ENCODE measurements around the gene HMOX1.
"Not testable (repeated sequence)": the region's sequence is repeated elsewhere in the genome, so short reads cannot be mapped to it uniquely, and the experiment has no call there.

HMOX1 gene

DNA sequence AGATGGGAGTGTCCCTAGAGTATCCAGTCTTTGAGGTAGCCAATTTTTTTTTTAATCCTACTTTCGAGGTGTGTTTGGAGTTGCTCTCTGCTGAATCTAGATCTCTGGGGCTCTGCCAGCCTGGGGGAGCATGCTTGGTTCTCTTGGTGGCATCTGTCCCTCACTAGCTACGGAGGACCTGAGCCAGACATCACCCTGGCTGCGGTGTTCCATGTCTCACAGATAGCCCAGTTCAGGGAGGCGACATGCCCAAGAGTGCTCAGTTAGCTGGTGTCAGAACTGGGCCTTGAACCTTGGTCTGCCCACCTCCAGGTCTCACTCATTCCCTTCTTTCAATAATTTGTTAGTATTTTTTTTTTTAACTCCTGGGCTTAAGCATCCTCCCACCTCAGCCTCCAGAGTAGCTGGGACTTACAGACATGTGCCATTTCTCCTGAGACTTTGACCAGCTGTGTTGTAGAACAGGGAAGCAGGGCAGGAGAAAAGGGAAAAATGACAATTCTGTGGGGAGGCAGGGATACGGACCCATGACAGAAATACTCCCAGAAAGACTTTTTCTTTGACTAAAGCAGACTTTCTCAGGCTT, 621 bp downstream of the HMOX1 start:
- DNase-seq, result no peak

GRCh38 chr22:35383679-35384071, 2.8 kb downstream of the HMOX1 start:
- no peak for DNase-seq

GRCh38 chr22:35384527-35384926, 3.6 kb downstream of the HMOX1 start:
- DNase-seq, result no peak

DNA sequence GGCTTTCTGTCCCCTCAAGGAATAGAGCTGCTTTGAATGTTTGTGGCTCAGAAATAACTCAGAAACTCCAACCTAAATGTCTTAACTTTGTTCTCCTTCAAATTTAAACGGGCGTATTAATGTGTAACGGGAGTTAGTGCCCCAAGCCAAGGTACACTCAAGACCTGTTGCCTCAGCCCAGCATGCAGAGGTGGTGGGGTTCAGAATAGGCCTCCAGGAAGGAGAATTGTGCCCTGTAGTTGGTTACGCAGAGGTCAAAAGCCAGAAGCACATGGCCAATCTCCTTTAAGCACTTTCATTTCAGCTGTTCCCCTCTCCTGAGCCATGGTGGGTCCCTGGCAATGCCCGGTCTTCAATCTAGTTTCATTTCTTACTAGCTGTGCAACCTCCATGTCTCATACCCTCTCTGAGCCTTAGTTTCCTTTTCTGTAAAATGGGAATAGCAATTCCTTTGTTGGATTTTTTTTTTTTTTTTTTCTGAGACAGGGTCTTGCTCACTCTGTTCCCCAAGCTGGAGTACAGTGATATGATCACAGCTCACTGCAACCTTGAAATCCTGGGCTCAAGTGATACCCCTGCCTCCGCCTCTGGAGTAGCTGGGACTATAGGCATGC, 4.2 kb downstream of the HMOX1 start:
- DNase-seq, result no peak

DNA sequence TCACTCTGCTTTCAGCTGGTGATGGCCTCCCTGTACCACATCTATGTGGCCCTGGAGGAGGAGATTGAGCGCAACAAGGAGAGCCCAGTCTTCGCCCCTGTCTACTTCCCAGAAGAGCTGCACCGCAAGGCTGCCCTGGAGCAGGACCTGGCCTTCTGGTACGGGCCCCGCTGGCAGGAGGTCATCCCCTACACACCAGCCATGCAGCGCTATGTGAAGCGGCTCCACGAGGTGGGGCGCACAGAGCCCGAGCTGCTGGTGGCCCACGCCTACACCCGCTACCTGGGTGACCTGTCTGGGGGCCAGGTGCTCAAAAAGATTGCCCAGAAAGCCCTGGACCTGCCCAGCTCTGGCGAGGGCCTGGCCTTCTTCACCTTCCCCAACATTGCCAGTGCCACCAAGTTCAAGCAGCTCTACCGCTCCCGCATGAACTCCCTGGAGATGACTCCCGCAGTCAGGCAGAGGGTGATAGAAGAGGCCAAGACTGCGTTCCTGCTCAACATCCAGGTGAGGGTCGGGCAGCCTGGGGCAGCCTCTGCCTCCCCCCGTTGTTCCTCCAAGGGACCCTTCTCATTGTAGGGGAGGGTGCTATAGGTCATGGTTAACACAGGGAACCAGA, 5.9 kb downstream of the HMOX1 start:
- DNase-seq, result no peak

GRCh38 chr22:35390933-35391332, 10.0 kb downstream of the HMOX1 start:
- DNase-seq, result no peak

GRCh38 chr22:35392357-35392756, 11.5 kb downstream of the HMOX1 start:
- DNase-seq, result no peak

- DNase-seq, result no peak
Observed at GRCh38 chr22:35393116-35394010, 12.5 kb downstream of the HMOX1 start.

GRCh38 chr22:35394011-35394312, 13.1 kb downstream of the HMOX1 start:
- no peak for DNase-seq

GRCh38 chr22:35394810-35395563, 14.1 kb downstream of the HMOX1 start:
- DNase-seq, result no peak

GRCh38 chr22:35396622-35397021, 15.7 kb downstream of the HMOX1 start:
- not testable (repeated sequence) for DNase-seq

GRCh38 chr22:35397095-35397904, 16.4 kb downstream of the HMOX1 start:
- DNase-seq, result no peak

- DNase-seq, result no peak
Observed at GRCh38 chr22:35398591-35398973, 17.7 kb downstream of the HMOX1 start.

DNA sequence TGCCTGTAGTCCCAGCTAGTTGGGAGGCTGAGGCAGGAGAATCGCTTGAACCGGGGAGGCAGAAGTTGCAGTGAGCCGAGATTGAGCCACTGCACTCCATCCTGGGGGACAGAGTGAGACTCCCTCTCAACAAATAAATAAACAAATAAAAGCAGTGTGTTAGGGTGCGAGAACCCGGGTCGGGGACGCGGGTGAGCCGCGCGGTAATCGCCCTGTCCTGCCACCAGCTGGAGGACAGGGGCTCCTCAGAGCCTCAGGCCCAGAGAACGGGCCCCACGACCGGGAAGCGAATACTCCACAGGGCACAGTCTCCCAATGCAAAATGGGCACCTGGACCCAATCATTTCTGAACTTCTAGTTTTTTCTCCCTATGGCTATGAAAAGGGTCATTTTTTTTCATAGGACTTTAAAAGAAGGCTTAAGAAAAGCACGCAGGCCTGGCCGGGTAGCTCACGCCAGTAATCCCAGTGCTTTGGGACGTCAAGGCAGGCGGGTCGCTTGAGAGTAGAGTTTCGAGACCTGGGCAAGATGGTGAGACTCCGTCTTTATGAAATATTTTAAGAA, 18.3 kb downstream of the HMOX1 start:
- DNase-seq, result no peak

DNA sequence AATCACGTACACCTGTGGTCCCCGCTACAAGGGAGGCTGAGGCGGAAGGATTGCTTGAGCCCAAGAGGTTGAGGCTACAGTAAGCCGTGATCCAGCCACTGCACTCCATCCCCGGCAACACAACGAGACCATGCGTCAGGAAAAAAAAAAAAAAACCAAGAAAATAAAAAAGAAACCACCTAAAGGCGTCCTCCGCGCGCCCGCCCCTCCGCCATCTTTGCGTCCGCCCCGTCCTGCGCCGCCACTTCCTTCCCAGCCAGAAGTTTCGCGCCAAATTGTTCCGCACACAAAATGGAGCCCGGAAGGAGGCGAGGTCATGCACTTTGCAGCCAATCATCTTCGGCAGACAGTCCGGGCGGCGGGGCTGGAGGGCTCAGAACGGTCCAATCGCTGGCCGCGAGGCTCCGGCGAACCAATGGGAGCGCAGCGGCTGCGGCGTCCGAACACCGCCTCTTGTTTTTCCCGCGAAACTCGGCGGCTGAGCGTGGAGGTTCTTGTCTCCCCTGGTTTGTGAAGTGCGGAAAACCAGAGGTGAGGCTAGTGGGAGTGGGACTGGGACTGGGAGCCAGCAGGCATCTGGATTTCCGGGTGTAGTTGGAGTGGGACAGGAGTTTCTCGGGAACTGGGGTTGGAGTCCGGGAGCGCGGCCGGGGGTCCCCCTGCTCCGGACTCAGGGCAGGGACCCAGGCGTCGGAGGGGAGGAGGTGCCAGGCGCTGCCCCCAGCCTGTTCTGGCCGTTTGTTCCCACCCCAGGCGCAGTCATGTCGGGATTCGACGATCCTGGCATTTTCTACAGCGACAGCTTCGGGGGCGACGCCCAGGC, 19.0 kb downstream of the HMOX1 start, which contains the start of gene MCM5:
Gene MCM5, plus strand, starts transcription at position 463 of the 823 bp plus-strand sequence. Its CDS starts 299 bp downstream, at position 762.
- peak; percentile 69 for DNase-seq

- no peak for DNase-seq
Observed at GRCh38 chr22:35400501-35400790, 19.6 kb downstream of the HMOX1 start.

GRCh38 chr22:35401863-35402262, 21.0 kb downstream of the HMOX1 start:
- no peak for DNase-seq

DNA sequence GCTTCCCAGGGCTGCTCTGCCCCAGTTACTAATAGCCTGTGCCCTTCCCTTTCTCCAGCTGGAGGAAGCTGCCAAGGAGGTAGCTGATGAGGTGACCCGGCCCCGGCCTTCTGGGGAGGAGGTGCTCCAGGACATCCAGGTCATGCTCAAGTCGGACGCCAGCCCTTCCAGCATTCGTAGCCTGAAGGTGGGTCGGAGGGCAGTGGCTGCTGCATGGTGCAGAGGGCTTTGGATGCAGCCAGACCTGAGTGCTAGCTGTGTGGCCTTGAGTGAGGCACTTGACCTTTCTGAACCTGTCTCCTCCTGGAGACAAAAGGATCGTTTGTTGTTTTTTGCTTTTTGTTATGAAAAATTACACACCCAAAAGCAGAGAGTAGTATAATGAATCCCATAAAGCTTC, 22.5 kb downstream of the HMOX1 start:
- no peak for DNase-seq

- no peak for DNase-seq
Observed at GRCh38 chr22:35404176-35404575, 23.3 kb downstream of the HMOX1 start.

DNA sequence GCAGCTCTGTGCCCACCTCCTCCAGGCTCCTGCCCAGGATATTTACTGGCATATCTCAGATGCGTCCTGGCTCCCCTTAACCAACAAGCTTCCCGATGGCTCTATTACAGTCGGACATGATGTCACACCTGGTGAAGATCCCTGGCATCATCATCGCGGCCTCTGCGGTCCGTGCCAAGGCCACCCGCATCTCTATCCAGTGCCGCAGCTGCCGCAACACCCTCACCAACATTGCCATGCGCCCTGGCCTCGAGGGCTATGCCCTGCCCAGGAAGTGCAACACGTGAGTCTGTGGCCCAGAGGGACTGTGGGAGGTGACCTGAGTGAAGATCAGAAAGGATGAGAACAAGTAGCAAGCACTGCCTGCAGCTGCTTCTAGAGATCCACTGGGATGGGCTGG, 25.5 kb downstream of the HMOX1 start:
- DNase-seq, result no peak

DNA sequence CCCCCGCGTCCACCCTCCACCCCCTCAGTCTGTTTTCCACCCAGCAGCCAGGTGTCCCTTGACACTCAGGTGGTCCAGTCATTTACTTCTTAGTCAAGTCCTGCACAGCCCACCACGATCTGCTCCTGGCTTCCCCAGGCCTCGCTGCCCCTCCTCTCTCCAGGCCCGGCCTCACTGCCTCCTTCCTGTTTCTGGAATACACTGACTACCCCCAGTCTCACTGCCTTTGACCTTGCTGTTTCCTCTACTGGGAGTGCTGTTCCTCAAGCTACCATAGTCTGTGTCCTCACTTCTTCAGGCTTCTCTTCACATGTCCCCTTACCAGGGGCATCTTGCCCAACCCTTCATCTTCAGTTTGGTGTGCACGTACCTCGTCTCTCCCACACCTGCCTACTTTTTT, 26.5 kb downstream of the HMOX1 start:
- no peak for DNase-seq

Data from NCI-H2081 treated with DMSO at 0.1 percent for 48 hours (cell line).